Measurements from ENCODE around the gene PTOV1. TPM values are rescaled to one million over a fixed set of nuclear protein-coding genes. Genes with fewer than 3 reads are reported as not detected.

PTOV1 gene
- total RNA-seq, 4 donors from 2014 or later: 46.2 to 156 (median 82.0) TPM

- intact Hi-C loops (cut with DNase I; ENCODE audit: low total_unique reads): no loop called here
- no peak for DNase-seq
These were observed 10.2 kb upstream of the PTOV1 start for GRCh38 chr19:49840736-49841249.

GRCh38 chr19:49843265-49843664 lies 7.7 kb upstream of the PTOV1 start:
- Histone ChIP-seq H3K27ac (no peak overlapping the region), H3K4me1 (no peaks in the 10 kb centered on the region), H3K36me3 (no peaks in the 10 kb centered on the region), H3K27me3 (no peaks in the 10 kb centered on the region), H3K4me3 (no peak overlapping the region), H3K9me3 (no peaks in the 10 kb centered on the region)
- no peak for TF ChIP-seq CTCF (IDR thresholded peaks at IDR 0.05)
- intact Hi-C loops (cut with DNase I; ENCODE audit: low total_unique reads): no loop called here
- DNase-seq: no peak

More at GRCh38 chr19:49840736-49841249, 10.2 kb upstream of the PTOV1 start:
- no peak for TF ChIP-seq CTCF (IDR thresholded peaks at IDR 0.05)
- TF ChIP-seq POLR2A (IDR thresholded peaks at IDR 0.05): no peak
- no peaks in the 10 kb centered on the region for H3K27me3 ChIP-seq
- H3K27ac ChIP-seq: no peak overlapping the region
- no peaks in the 10 kb centered on the region for H3K4me1 ChIP-seq
- no peak overlapping the region for H3K4me3 ChIP-seq
- no peaks in the 10 kb centered on the region for H3K36me3 ChIP-seq
- H3K9me3 ChIP-seq: no peaks in the 10 kb centered on the region

GRCh38 chr19:49844138-49845095 lies 6.5 kb upstream of the PTOV1 start:
- Histone ChIP-seq H3K27ac (no peak overlapping the region), H3K4me1 (no peaks in the 10 kb centered on the region), H3K9me3 (no peaks in the 10 kb centered on the region), H3K27me3 (no peaks in the 10 kb centered on the region), H3K4me3 (no peak overlapping the region), H3K36me3 (no peaks in the 10 kb centered on the region)
- no peak for TF ChIP-seq POLR2A (IDR thresholded peaks at IDR 0.05)
- no peak for TF ChIP-seq CTCF (IDR thresholded peaks at IDR 0.05)
- intact Hi-C loops (cut with DNase I; ENCODE audit: low total_unique reads): no loop called here
- no peak for DNase-seq

GRCh38 chr19:49845414-49845813 lies 5.5 kb upstream of the PTOV1 start:
- no peaks in the 10 kb centered on the region for H3K27me3 ChIP-seq
- no peaks in the 10 kb centered on the region for H3K4me1 ChIP-seq
- H3K36me3 ChIP-seq: no peaks in the 10 kb centered on the region
- intact Hi-C loops (cut with DNase I; ENCODE audit: low total_unique reads): no loop called here
- DNase-seq: no peak
- no peak overlapping the region for H3K4me3 ChIP-seq
- TF ChIP-seq POLR2A (IDR thresholded peaks at IDR 0.05): no peak
- no peak for TF ChIP-seq CTCF (IDR thresholded peaks at IDR 0.05)
- H3K27ac ChIP-seq: no peak overlapping the region
- no peaks in the 10 kb centered on the region for H3K9me3 ChIP-seq

GRCh38 chr19:49846408-49846807 lies 4.6 kb upstream of the PTOV1 start:
- Histone ChIP-seq H3K9me3 (no peaks in the 10 kb centered on the region), H3K36me3 (no peaks in the 10 kb centered on the region), H3K27me3 (no peaks in the 10 kb centered on the region), H3K27ac (no peak overlapping the region), H3K4me1 (no peaks in the 10 kb centered on the region), H3K4me3 (no peak overlapping the region)
- no peak for DNase-seq
- TF ChIP-seq POLR2A (IDR thresholded peaks at IDR 0.05): no peak
- TF ChIP-seq CTCF (IDR thresholded peaks at IDR 0.05): no peak
- intact Hi-C loops (cut with DNase I; ENCODE audit: low total_unique reads): no loop called here
